ENCODE data around the gene C11orf58. TPM values are rescaled to one million over a fixed set of nuclear protein-coding genes. Genes with fewer than 3 reads are reported as not detected.

Gene C11orf58
- polyA plus RNA-seq, 1 donor from 2014 or later, result 226 TPM

DNA sequence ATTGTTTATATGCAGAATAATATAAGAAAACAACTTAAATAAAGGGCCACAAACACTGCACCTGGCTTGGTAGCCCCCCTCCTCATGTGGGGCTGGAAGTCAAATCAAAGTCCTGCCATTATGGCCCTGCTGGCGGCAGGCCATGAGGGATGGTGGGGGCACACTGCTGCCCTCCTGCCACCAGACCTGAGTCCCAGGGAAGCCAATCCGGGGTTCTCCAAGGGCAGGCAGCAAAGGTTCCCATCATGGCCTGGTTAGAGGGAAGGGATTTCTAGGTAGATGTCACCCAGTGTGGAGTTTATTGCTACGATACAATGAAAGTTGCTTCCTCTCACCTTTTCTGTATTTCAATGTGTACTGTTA lies 39.1 kb downstream of the C11orf58 start:
- no peaks in the 10 kb centered on the region for H4K20me1 ChIP-seq (ENCODE audit: insufficient read depth)
- no peaks in the 10 kb centered on the region for H3K79me2 ChIP-seq (replicated peaks; ENCODE audit: insufficient read depth, low read length)
- H3K36me3 ChIP-seq (ENCODE audit: insufficient read depth, low read length), result peaks cover 2% of the 10 kb centered on the region
- H3K27me3 ChIP-seq (ENCODE audit: insufficient read depth, low read depth, low read length), result no peaks in the 10 kb centered on the region
- no peak overlapping the region for H2AFZ ChIP-seq (ENCODE audit: low read depth, low read length)
- H3K9me3 ChIP-seq (ENCODE audit: low read length), result no peaks in the 10 kb centered on the region
- H3K27ac ChIP-seq (ENCODE audit: low read length), result no peak overlapping the region
- H3K9me2 ChIP-seq (ENCODE audit: insufficient read depth, low read length), result no peaks in the 10 kb centered on the region
- TF ChIP-seq EP300 (conservative IDR thresholded peaks at IDR 0.05; ENCODE audit: poor library complexity, severe bottlenecking), result no peak
- TF ChIP-seq MXI1 (conservative IDR thresholded peaks at IDR 0.05; ENCODE audit: poor library complexity, severe bottlenecking), result no peak
- TF ChIP-seq, protein P1, sequence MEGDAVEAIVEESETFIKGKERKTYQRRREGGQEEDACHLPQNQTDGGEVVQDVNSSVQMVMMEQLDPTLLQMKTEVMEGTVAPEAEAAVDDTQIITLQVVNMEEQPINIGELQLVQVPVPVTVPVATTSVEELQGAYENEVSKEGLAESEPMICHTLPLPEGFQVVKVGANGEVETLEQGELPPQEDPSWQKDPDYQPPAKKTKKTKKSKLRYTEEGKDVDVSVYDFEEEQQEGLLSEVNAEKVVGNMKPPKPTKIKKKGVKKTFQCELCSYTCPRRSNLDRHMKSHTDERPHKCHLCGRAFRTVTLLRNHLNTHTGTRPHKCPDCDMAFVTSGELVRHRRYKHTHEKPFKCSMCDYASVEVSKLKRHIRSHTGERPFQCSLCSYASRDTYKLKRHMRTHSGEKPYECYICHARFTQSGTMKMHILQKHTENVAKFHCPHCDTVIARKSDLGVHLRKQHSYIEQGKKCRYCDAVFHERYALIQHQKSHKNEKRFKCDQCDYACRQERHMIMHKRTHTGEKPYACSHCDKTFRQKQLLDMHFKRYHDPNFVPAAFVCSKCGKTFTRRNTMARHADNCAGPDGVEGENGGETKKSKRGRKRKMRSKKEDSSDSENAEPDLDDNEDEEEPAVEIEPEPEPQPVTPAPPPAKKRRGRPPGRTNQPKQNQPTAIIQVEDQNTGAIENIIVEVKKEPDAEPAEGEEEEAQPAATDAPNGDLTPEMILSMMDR (IDR thresholded peaks at IDR 0.05; ENCODE audit: poor library complexity, severe bottlenecking), result no peak
- TF ChIP-seq TAF1 (IDR thresholded peaks at IDR 0.05; ENCODE audit: low read depth), result no peak
- TF ChIP-seq, protein P2, sequence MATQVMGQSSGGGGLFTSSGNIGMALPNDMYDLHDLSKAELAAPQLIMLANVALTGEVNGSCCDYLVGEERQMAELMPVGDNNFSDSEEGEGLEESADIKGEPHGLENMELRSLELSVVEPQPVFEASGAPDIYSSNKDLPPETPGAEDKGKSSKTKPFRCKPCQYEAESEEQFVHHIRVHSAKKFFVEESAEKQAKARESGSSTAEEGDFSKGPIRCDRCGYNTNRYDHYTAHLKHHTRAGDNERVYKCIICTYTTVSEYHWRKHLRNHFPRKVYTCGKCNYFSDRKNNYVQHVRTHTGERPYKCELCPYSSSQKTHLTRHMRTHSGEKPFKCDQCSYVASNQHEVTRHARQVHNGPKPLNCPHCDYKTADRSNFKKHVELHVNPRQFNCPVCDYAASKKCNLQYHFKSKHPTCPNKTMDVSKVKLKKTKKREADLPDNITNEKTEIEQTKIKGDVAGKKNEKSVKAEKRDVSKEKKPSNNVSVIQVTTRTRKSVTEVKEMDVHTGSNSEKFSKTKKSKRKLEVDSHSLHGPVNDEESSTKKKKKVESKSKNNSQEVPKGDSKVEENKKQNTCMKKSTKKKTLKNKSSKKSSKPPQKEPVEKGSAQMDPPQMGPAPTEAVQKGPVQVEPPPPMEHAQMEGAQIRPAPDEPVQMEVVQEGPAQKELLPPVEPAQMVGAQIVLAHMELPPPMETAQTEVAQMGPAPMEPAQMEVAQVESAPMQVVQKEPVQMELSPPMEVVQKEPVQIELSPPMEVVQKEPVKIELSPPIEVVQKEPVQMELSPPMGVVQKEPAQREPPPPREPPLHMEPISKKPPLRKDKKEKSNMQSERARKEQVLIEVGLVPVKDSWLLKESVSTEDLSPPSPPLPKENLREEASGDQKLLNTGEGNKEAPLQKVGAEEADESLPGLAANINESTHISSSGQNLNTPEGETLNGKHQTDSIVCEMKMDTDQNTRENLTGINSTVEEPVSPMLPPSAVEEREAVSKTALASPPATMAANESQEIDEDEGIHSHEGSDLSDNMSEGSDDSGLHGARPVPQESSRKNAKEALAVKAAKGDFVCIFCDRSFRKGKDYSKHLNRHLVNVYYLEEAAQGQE (IDR thresholded peaks at IDR 0.05; ENCODE audit: borderline replicate concordance), result no peak
- TF ChIP-seq SMC3 (conservative IDR thresholded peaks at IDR 0.05; ENCODE audit: poor library complexity), result no peak
- no peak for TF ChIP-seq RAD21 (conservative IDR thresholded peaks at IDR 0.05)
- no peak for TF ChIP-seq POLR2AphosphoS5 (IDR thresholded peaks at IDR 0.05)
- TF ChIP-seq EZH2 (IDR thresholded peaks at IDR 0.05; ENCODE audit: borderline replicate concordance, insufficient read depth, low read length, poor library complexity, severe bottlenecking), result no peak
- H3K9ac ChIP-seq (ENCODE audit: low read length), result no peak overlapping the region
- no peaks in the 10 kb centered on the region for H3F3A ChIP-seq (ENCODE audit: insufficient read depth, low read length, poor library complexity, severe bottlenecking)
- H3K4me2 ChIP-seq (ENCODE audit: low read length), result no peak overlapping the region
- H3K4me3 ChIP-seq (ENCODE audit: low read length), result no peak overlapping the region

DNA sequence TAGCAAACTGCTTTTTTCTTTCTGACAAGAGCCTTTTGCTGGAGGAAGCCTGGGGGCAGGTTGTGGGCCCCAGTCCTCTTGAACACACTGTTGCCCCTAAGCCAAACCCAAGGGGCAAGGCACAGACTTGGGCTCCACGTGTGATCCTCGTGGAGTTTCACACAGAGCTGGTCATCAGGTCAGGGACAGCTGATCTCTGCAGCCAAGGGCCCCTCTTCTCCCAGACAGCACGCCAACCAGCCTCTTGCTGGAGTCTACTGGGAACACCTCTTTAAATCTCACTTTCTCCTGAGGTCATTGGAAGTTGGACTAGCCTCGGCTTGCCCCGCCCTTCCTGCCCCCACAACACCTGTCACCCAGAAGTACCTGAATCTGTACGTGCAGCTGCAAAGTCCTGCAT lies 39.8 kb downstream of the C11orf58 start:
- Histone ChIP-seq H4K20me1 (ENCODE audit: insufficient read depth) (no peaks in the 10 kb centered on the region), H3K27me3 (ENCODE audit: insufficient read depth, low read depth, low read length) (no peaks in the 10 kb centered on the region), H3K9me3 (ENCODE audit: low read length) (no peaks in the 10 kb centered on the region), H3F3A (ENCODE audit: insufficient read depth, low read length, poor library complexity, severe bottlenecking) (no peaks in the 10 kb centered on the region), H3K9ac (ENCODE audit: low read length) (no peak overlapping the region), H3K36me3 (ENCODE audit: insufficient read depth, low read length) (peaks cover 9% of the 10 kb centered on the region), H3K4me2 (ENCODE audit: low read length) (no peak overlapping the region), H2AFZ (ENCODE audit: low read depth, low read length) (no peak overlapping the region), H3K79me2 (replicated peaks; ENCODE audit: insufficient read depth, low read length) (no peaks in the 10 kb centered on the region), H3K27ac (ENCODE audit: low read length) (no peak overlapping the region), H3K4me3 (ENCODE audit: low read length) (no peak overlapping the region), H3K9me2 (ENCODE audit: insufficient read depth, low read length) (no peaks in the 10 kb centered on the region)
- TF ChIP-seq, protein P2 (IDR thresholded peaks at IDR 0.05; ENCODE audit: borderline replicate concordance), result no peak
- no peak for TF ChIP-seq EZH2 (IDR thresholded peaks at IDR 0.05; ENCODE audit: borderline replicate concordance, insufficient read depth, low read length, poor library complexity, severe bottlenecking)
- TF ChIP-seq POLR2AphosphoS5 (IDR thresholded peaks at IDR 0.05), result no peak
- no peak for TF ChIP-seq RAD21 (conservative IDR thresholded peaks at IDR 0.05)
- TF ChIP-seq MXI1 (conservative IDR thresholded peaks at IDR 0.05; ENCODE audit: poor library complexity, severe bottlenecking), result no peak
- TF ChIP-seq EP300 (conservative IDR thresholded peaks at IDR 0.05; ENCODE audit: poor library complexity, severe bottlenecking), result no peak
- TF ChIP-seq, protein P1 (IDR thresholded peaks at IDR 0.05; ENCODE audit: poor library complexity, severe bottlenecking), result no peak
- TF ChIP-seq TAF1 (IDR thresholded peaks at IDR 0.05; ENCODE audit: low read depth), result no peak
- TF ChIP-seq SMC3 (conservative IDR thresholded peaks at IDR 0.05; ENCODE audit: poor library complexity), result no peak
